Amniotic stem cell (primary cell): ENCODE measurements around the gene MOB2.

Source experiments
- DNase-seq: peaks from one replicate; lab custom pipeline; 2025; lab: John Stamatoyannopoulos, UW

Gene MOB2

DNA sequence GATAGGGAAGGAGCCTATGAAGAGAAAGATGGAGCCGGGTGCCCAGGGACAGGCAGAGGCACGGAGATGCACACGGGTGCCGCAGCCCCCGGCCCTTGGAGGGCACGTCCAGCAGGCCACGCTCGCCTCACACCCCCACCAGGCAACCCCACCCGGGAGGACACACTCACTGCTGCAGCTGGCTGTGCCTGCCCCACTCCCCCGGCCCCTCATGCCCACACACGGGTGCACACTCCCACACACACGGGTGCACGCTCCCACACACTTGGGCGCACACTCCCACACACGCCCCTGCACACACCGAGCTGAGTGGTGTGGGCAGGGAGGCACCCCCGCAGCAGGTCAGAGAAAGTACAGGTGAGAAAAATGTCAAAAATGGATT, 1.1 kb downstream of the MOB2 start:
- no peak for DNase-seq

DNA sequence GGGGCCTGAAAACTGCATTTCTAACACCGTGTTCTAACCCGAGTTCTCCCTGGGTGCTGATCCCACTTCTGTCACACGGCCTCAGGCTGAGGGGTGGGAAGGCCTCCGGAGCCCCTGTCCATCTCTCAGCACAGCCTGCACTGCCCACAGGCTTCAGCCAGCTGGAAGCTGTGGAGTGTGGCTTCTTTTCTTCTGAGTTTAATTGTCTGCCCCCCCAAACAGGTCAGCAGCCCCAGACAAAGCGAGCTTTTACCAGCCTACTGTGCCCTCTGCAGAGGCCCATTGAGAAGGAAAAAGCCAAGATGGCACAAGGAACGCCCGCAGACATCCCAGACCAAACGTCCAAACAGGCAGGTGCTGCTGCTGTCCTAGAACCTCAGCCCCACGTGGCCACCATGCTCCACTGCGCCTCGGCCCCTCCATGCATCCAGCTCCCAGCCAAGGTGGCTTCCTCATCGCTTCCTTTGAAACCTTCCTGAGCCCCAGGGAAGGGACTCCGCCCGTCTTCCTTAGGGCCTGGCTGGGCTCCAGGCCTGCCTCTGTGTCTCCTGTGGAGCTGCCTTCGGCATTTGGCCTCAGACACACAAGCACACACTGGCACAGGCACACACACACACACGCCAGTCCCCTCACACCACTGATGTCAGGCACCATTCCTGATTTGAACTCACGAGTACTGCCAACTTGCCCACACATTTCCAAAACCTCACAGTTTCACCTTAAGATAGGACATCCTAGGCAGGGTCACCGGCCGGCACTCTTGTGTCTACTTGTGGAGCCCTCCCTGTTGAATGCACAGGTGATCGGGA, 1.7 kb downstream of the MOB2 start:
- DNase-seq: no peak

DNA sequence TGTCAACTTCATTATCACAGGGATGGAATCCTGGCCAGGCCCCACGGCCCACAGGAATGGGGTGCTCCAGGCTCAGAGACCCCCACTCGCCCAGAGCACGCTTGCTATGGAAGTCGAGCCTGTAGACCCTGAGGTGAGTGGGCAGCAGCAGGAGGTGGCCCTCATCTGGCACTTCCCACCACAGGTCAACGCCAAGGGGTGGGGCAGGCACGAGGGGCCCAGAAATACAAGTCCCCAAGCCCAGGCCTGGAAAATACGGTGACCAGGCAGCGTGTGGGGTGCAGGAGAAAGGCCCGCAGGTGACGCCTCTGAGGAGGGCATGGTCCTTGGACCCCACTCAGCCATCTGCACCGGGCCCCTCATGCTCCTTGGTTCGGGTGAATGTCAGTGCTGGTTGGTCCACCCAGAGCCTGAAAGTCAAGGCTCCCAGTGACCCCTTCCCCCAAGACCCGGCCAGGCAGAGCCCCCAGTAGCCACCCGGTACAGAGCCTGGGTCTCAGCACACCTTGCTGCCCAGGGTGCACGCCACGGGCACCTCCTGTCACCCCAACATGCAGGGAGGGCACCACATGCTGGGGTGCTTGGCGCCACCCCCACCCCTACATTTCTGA, 2.4 kb downstream of the MOB2 start:
- DNase-seq: no peak

DNA sequence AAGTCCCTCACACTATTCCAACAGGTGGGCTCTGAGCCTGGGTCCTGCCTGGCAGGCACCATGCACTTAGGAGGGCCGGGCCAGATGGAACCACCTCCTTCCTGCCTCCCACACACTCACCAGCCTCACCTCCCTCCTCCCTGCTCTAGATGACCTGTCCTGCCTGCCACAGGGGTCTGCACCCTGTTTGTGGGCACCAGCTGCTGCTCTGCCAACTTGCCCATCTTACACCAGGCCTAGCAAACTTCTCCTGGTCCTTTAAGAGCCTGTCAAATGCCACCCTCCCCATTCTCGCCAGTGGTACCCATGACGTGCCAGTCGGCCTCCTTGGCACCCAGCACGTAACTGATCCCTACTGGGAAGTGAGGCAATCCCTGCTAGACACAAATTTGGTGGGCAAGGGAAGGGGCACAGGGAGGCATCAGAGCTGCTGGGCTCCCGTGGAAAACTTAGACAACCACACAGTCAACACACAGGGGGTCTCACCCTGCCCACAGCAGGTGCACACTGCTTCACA, 3.1 kb downstream of the MOB2 start:
- DNase-seq: no peak

DNA sequence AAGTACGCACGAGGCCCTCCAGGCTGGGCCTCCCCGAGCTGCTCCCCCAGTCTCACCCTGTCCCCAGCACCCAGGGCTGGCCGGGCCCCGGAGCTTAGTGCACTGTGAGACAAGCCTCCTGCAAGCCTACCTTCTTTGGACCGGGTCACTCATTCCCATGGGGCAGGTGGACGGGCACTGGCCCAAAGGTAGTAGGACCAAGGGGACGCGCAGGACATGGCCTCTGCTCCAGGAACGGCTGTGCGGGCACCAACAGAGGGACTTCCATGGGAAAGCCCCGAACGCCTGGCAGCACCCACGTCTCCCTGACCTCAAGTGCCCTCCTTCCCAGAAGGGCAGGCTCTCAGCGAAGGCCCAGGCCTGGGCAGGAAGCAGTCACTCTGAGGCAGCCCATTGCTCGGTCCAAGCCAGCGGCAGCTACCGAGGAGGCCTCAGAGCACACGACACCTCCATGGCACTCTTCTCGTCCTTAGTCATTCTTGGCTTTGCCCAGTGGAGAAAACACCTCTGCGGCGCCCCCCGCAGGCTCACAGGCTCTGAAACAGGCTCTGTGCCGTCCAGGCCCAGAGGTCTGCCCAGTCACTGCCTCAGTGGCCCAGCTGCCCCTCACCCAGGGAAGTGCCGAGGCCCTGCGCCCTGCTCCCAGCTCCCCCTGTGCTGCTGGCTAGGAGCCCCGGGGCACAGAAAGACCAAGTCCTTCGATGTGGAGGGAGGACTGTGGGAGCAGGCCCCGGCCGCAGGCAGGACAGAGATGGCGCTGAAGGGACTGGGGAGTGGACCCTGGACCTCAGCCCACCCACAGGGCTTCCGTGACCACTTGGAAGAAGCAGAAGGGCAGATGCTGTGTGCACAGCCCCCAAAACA, 3.8 kb downstream of the MOB2 start:
- no peak for DNase-seq

- DNase-seq: no peak
These were observed 4.6 kb downstream of the MOB2 start for GRCh38 chr11:1481861-1482441.

- DNase-seq: no peak
These were observed 5.1 kb downstream of the MOB2 start for GRCh38 chr11:1481483-1481825.

DNA sequence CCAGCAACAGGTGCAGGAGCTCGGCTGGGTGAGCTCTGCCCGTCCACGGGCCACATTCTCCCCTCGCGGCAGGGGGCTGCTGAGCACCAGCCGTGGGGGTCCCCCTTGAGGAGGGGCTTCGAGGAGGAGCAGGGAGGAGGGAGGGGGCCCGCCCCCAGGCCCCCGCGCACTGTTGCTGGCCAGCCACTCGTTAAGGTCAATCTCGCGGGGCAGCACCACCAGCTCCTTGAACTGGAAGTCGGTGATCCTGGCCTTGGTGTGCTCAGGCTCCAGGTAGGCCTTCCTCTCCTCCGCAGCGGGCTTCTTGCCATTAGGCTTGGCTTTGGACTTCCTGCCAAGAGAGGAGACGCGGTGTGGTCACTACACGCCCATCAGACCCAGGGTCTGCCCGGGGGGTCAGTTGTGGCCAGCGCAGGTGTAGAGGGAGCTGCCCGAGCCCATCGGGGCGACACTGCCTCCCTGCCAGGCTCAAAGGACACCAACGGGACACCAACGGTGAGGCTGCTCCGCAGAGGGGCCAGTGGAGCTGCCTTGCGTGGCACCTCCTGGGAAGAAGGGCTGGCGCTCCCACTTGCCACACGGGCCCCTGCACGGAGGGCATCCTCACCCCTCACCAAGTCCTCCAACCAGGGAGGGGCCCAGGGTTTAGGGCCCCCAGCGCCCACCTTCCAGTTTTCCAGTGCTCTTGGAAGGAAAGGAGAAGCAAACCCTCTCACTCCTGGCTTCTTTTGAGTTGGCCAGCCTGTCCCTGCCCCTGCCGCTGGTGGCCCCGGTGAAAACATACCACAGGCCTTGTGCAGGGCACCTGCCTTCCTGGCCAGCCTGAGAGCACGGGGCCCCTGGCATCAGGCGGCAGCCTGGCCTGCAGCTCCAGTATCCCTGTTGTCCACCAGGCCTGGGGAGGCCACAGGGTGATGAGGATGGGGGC, 5.8 kb downstream of the MOB2 start:
- DNase-seq: no peak

GRCh38 chr11:1480191-1480554, 6.4 kb downstream of the MOB2 start:
- no peak for DNase-seq

DNA sequence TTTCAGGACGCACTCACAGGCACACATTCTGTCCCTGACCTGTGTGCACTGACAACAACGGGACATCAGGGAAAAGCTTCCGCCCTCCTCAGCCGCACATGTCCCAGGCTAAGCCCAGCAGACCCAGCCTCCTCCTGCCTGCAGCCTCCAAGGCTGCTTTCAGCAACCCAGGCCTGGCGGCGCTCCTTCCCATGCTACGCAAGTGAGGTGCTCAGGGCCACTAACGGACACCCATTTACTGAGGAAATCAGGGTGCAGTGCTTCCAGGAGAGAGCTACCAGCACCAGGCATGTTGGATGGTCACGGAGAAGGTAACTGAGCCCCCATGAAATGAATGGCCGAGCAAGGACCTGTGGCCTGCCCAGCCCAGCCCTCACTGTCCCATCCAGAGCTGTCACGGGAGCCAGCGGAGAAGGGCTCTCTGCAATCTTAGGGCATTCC, 6.9 kb downstream of the MOB2 start:
- DNase-seq: no peak

GRCh38 chr11:1479006-1479677, 7.4 kb downstream of the MOB2 start:
- DNase-seq: no peak

- DNase-seq: no peak
These were observed 8.0 kb downstream of the MOB2 start for GRCh38 chr11:1478544-1478943.

DNA sequence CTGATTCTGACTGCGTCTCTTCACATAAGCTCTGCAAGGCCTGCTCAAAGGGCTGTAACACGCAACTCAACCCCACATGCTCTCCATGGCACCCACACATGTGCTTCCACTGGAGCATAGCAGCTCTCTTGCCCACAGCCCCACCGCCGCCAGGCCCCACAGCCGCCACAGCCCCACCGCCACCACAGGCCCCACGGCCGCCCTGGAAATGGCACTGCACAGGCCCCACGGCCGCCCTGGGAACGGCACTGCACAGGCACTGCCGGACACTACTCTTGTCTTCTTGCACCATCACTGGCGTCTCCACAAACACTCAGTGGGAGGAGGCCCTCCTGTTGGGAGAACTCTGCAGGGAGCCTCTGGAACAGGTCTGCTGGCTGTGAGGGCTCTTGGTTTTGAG, 8.6 kb downstream of the MOB2 start:
- DNase-seq: no peak

DNA sequence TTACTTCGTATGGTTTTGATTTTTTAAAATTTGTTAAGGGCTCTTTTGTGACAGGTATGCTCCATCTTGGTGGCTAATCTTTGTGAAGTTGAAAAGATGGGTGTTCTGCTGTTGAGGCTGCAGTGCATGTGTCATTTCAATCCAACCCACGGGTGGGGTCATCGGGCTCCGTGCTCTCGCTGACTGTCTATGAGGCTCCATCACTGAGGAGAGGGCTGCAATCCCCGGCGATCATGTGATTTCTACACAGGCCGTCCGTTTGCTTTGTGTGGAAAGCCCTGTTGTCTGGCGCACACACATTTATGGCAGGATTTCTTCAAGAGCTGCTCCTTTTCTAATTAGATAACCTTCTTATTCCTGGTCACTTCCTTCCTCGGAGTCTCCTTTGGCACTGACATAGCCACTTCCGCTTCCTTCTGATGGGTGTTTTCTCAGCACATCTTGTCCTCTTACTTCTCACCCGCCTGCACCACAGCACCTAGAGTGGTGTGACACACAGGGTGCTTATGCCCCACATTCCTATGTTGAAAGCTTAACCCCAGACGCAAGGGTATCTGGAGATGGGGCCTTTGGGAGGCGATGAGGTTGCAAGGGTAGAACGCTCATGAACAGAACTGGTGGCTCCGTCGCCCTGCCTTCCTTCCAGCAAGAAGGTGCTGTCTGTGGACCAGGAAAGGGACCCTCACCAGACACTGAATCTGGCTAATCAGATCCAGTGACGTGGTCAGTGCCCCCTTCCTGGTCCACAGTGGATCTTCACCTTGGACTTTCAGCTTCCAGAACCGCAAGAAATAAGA, 9.4 kb downstream of the MOB2 start:
- no peak for DNase-seq

GRCh38 chr11:1475841-1476240, 10.7 kb downstream of the MOB2 start:
- DNase-seq: no peak

- DNase-seq: no peak
These were observed 12.8 kb downstream of the MOB2 start for GRCh38 chr11:1473786-1474185.

- DNase-seq: no peak
These were observed 13.5 kb downstream of the MOB2 start for GRCh38 chr11:1473011-1473628.

DNA sequence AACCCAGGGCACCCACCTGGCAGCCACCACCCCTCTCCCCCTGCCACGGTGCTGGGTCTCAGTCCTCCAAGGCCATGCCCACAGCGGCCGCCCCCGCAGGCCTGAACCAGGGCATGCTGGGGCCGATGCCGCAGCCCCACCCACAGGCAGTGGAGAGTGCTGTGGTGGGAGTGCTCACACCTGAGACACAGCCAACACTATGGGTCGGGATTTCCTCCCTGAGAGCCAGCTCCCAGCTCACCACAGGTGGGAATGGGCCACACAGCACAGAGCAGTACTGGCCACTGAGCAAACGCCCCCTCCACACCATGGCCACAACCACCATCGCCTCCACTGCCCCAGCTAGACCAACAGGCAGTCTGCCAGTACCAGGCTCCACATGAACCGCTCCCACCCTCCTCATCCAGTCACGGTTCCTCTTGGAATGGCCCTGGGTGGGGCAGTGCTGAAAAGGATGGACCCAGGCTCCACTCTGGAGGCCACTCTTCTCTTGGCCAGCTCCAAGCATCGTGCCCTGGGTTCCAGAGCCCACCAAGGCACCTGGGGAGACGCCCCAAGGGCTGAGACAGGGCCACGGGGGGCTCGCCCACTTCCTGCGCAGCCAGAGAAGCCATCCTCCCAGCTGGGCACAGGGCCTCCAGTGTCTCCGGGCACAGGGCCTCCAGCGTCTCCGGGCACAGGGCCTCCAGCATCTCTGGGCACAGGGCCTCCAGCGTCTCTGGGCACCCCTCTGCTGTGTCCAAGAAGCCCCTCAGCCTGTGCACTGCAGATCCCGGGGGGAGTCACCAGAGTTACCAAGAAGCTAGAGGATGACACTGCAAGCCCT, 14.2 kb downstream of the MOB2 start:
- DNase-seq: no peak

- DNase-seq: no peak
These were observed 14.8 kb downstream of the MOB2 start for GRCh38 chr11:1471736-1472135.
